ENCODE measurements around the gene CAMK1.
"Not testable (repeated sequence)": the region's sequence is repeated elsewhere in the genome, so short reads cannot be mapped to it uniquely, and the experiment has no call there.

The CAMK1 gene

DNA sequence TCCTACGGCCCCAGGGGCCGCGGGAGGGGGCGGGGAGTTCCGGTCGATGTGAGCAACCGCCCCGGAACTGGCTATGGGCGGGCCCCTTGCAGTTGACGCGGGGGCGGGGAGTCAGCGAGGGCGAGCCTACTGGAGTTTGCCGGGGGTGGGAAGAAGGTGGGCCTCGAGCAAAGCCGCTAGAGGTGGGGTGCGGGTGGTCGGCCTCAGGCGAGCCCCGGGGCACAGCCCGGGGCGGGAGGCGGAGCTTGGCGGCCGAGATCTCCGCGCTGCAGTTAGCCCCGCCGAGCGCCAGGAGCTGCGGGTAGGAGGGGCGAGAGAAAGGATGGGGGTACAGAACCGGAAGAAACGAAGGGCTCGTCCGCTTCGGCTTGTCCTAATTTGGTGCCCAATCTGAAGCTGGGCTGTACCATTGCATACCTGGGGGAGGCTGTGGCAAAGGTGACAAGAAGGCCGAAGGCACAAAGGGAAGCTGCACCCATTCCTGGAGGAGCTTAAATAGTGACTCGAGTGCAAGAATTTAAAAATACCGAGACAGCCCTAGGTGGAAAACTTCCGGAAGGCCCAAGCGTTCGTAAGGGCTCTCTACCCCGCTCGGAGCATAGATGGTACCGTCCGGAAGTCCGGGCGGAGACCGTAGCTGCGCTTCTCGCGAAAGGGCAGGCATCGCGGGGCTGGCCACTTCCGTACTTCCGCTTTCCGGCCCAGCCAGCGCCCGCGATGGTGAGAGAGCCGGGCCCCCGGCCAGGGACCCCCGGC lies 22.8 kb upstream of the CAMK1 start, which contains the start of the genes ARPC4 and TADA3:
TSS of gene ARPC4 (plus strand) at position 678 of the 756 bp plus-strand sequence. CDS start at position 718, 40 bp downstream.
TSS of gene TADA3 (minus strand) at position 69 of the 756 bp plus-strand sequence. CDS start 1,007 bp downstream, outside the sequence.
- peak; percentile 96 for DNase-seq

DNA sequence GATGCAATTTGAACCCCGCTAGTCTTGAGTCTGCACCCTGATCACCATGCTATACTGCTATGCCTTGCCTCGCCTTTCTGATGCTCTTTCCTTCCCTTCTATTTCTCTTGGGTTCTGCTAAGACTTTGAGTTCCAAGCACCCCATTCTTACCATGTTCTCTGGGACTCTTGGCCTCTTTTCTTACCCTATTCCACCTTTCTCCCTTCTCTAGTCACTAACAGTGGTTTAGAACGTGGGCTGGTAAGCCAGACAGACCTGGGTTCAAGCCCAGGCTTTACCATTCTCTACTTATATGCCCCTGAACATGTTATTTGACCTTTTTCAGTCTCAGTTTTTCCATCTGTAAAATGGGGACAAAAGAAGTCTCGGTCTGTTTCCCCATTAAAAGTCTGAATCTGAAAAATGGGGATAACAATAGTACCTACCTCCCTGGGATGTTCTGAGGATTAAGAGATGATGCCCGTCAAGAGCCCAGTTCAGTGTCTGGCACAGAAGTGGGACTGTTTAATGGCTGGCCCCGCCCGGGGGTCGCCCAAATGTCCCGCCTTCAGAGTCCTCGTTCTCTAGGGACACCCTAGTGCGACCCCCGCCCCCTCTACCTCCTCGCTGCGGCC lies 22.1 kb upstream of the CAMK1 start:
- no peak for DNase-seq

DNA sequence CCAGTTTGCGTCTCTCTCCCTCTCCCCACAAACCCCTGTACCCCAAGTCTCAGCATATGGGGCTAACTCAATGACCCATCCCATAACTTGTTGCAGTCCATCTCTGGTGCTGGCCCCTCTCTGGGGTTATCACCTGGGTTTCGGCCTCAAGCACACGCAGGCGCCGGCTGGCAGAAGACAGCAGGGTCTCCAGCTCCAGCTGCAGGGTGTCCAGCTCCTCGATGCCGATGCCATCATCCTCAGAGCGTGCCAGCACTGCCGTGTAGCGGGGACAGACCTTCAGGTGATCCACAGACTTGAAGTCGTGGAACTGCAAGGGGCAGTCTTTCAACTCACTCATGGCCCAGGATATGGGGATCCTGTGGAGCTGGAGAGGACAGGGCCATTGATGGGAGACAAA lies 21.4 kb upstream of the CAMK1 start:
- no peak for DNase-seq

GRCh38 chr3:9787714-9788113 lies 18.0 kb upstream of the CAMK1 start:
- DNase-seq, result no peak

DNA sequence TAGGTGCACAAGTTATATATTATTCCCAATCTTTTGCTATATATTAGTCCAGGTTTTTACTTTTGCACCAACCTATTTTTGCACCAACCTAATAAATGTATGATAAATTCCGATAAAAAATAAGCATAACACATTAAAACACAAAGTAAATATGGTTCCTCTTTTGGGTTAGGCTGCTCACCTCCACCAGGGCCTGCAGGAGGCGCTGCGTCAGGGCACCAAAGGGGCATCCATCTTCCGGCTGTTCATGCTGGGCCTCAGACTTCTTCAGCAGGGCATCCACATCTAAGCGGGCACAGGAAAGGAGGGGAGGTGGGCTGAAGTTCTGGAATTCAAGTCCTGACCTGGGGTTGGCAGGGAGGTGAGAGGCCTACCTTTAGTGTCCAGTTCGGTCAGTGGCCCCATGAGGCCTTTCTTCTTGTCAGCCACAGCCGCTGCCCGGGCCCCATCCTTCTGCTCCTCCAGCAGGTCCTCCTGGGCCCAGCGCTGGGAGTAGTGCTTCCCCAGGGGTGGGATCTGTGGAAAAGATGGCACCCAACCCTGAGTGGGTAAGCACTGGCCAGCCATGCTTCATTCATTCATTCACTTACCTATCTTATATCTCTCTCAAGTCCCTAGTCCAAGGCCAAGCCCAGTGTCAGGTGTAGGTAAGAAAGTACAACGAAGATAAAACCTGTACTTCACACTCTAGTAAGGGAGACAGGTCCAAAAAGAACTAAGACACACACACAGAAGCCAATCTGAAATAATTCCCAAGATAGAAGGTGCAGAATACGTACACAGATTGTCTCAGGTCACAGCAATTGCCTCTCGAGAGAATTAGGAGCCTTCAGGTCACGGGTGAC lies 17.3 kb upstream of the CAMK1 start:
- peak; percentile 31 for DNase-seq

GRCh38 chr3:9786209-9786739 lies 16.5 kb upstream of the CAMK1 start:
- DNase-seq, result peak; percentile 51

GRCh38 chr3:9785602-9786001 lies 15.9 kb upstream of the CAMK1 start:
- peak; percentile 66 for DNase-seq

DNA sequence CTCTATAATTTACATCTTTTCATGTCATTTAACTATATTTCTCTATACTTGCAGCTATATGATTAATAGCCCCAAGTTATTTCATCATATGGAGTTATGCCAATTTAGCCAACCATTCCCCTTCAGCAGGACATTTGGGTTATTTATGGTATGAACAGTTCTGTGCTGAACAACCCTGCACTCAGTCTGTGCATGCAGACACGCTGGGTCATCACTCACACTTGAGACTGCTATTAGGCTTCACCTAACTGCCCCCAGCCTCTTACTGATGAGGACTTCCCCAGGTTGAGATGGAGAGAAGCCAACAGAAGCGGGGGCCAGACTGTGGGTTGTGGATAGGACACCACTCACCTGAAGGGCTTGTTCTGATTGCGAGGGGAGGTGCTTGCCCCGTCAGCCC lies 15.2 kb upstream of the CAMK1 start:
- no peak for DNase-seq

- DNase-seq, result no peak
Observed at GRCh38 chr3:9783954-9784353, 14.2 kb upstream of the CAMK1 start.

DNA sequence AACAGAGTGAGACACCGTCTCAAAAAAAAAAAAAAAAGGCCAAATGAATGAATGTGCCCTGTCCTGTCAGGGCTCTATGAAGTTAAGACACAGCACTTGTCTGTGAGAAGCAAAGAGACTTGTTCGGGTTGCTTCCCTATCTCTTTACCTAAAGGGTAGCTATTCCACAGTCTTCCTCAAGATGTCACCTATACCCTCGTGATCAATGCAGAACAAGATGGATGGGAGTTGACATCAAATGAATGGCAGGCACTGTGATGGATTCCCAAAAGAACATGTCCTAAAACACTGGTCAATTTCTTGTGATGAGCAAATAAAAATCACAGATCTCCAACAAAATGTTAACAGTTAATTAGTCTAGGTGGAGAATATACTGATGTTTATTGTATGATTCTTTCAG lies 13.0 kb upstream of the CAMK1 start:
- DNase-seq, result peak; percentile 53

DNA sequence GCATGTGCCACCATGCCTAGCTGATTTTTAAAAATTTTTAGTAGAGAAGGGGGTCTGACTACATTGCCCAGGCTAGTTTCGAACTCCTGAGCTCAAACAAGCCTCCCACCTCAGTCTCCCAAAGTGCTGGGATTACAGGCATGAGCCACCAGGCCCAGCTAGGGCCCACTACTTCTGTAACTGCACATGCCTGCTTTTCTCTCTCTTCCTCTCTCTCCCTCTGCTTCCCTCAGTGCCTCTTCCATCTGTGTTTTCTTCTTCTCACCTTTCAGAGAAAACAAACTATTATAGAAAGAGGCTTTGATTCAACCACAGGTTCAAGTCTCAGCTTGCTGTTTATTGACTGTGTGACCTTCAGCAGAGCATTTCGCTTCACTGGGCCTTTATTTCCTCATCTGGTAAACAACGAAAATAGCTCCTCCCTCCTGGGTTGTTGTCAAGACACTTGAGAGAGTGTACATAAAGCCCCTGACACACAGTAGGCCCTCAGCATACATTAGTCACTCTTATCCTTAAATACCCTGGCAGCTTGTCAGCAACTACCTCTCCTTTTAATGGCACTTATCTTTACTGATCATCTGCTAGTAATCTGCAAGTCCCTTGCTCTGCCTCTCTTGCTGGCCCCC lies 12.3 kb upstream of the CAMK1 start:
- DNase-seq, result peak; percentile 71

DNA sequence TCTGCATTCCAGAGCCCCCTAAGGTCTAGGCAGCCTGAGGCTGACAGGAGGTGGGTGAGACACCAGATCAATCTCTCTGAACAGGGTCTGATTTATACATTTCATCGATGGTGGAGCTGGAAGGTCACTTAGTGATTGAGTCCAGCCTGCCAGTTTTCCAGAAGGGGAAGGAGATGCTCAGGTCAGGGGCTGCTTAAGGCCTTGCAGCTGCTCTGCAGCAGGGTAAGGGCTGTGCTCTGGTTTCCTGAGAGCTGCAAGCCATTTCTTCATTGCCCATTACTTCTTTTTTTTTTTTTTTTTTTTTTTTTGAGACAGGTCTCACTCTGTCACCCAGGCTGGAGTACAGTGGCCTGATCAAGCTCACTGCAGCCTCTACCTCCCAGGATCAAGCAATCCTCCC lies 11.8 kb upstream of the CAMK1 start:
- no peak for DNase-seq

GRCh38 chr3:9780910-9781309 lies 11.2 kb upstream of the CAMK1 start:
- no peak for DNase-seq

- DNase-seq, result no peak
Observed at GRCh38 chr3:9780458-9780812, 10.7 kb upstream of the CAMK1 start.

GRCh38 chr3:9779721-9780457 lies 10.1 kb upstream of the CAMK1 start:
- DNase-seq, result peak; percentile 50

DNA sequence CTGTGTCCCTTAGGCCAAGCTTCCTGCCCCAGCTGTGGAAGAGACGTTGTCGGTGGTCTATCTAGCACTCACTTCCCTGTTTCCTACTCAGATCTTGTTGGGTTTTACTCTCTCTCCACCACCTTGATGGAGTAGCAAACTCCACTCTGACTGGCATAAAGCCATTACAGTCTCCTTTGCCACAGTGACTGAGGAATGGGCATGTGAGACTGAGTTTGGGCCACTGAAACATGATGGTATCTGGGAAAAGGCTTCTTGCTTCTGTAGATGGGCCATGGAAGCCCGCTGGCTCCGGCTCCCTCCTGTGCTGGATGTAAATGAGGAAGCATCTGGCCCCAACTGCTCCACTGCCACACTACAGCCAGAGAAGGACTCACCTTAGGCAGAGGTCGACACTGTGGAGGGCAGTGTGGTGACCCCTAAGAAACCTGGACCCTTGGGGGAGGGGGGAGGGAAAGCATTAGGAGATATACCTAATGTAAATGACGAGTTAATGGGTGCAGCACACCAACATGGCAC lies 9.4 kb upstream of the CAMK1 start:
- DNase-seq, result no peak

- DNase-seq, result no peak
Observed at GRCh38 chr3:9778143-9779074, 8.7 kb upstream of the CAMK1 start.

DNA sequence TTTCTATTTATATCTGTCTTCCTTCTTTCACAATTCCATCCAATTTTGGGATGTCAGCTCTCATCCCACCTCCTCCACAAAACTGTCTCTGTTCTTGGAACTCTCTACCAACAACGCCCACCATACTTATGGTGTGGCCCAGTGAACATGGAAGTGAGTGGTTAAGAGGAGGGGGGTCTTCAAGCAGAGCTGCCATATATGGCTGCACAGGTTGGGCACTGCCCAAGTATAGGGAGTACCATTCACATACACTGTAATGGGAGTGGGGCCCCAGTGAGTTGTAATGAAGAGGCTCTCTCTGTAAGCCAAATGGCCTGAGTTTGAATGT lies 7.9 kb upstream of the CAMK1 start:
- no peak for DNase-seq

- DNase-seq, result peak; percentile 66
Observed at GRCh38 chr3:9776896-9777693, 7.3 kb upstream of the CAMK1 start.

- not testable (repeated sequence) for DNase-seq
Observed at GRCh38 chr3:9771007-9771406, 1.3 kb upstream of the CAMK1 start.

Measured in hematopoietic multipotent progenitor cell treated with erythropoietin and hydrocortisone succinate and interleukin-3 and kit ligand, for 8 days (in vitro differentiated cells).